CD4-positive, alpha-beta T cell treated with Interleukin-4 for 4 hours (primary cell): ENCODE results near the gene CPNE4.
"Not testable (repeated sequence)": the region's sequence is repeated elsewhere in the genome, so short reads cannot be mapped to it uniquely, and the experiment has no call there.

Experiments
- DNase-seq: peaks from one replicate; pipeline ENCODE4 v3.0.0-alpha.2; 2020

The CPNE4 gene

DNA sequence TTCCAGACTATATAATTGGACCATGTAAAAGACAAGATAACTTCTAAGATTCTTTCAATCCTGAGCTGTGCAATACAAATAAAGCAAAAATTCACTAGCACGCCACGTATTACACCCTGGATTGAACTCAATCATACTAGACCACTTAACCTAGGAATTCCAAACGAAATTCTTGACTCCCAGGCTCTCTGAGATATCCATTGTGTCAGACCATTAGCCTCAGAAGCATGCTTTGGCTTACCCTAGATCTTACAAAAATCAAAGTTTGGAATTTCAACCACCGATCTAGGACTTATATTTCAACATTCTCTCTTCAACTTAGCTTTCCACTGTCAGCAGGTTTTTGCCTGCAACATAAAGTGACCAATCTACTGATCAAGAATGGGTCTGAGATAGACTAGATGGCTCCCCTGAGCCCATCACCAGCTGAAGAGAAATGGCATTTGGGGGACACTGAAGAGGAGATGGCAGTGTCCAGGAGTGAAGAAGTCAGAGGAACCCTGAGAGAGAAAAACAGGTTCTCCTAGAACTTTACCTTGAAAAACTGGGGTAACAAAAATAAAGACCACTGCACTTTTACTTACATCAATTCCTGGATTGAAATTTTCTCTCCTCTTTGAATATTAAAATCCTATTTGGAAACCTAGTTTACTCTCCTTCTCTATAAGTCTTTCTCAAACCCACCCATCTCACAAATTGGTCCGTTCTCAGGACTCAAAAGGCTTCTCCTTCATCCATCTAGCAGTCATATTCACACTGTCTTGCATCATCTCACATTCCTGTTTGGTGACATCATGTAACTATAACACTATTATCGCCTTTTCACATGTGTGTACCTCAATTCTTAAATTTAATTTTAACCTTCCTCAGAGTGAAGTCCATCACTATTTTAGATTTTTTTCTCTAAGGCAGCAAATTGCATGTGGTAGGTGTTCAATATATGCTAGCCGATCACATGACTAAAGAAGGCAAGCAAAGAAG, 18.5 kb downstream of the CPNE4 start:
- DNase-seq: no peak

DNA sequence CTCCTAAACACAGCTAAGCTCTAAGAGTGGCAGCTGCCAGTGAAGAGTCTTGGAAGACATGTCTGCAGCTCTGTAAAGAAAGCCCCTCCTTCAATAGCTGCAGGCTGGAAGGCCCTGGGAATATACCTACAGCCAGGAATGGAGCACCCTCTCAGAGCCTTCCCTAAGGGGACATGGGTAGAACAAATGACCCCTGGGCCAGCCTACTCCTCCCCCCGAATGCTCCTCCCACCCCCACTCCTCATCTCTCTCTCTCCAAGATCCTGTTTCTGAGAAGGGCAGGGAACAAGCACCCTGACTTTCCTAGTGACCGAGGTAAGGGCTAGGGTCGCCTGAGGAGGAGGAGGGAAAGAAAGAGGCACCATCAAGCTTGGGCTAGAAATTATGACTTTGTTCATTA, 20.7 kb downstream of the CPNE4 start:
- DNase-seq: no peak

DNA sequence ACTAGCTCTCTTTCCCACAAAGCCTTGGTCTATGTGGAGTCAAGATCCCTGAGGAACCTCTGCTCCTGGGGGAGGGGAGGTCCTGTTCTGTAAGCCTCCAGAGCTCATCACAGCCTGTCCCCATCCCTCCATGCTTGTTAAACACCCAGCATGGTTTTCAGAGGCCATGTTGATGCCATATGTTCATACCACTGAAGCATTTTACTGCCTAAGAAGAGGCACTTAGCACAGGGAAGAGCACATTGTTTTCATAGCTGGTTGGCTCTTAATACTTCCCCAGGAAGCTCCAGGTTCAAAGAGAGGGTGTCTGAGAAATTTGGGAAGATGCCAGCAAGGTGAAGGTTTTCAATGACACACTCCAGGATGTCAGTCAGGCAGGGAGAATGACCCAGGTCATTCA, 25.6 kb downstream of the CPNE4 start:
- no peak for DNase-seq

DNA sequence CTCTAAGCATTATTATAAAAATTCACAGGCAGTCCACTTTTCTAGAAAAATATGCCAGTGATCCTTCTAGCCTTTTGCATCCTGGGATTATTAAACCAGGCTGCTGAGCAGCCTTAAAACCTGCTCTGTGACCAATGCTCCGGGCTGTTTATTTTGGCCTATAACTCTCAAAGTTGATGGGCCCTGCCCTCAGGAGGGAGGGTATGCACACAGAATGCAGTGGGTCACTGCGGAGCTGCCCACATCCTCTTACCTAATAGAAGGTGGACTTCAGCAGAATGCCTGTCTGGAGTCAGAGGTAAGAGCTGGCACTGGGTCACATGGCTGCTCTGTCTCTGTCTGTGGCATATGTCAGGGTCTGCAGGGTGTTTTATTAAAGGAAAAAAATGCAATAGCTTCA, 26.0 kb downstream of the CPNE4 start:
- DNase-seq: no peak

DNA sequence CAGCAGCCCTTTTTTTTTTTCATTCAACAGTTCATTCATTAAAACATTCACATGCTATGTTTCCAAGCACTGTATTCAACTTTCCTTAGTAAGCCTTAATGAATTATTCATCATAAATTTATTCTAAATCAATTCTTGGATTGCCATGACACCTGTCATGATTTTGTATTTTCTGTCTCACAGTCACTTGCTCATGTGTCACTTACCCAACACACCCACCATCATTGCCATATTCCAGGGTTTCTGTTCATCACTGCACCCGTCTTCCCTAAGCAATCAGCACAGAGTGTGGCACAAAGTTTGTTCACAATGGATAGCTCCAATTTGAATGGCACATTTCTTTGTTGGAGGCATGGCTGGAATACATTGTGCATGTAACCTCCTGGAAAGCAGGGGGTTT, 27.2 kb downstream of the CPNE4 start:
- no peak for DNase-seq

DNA sequence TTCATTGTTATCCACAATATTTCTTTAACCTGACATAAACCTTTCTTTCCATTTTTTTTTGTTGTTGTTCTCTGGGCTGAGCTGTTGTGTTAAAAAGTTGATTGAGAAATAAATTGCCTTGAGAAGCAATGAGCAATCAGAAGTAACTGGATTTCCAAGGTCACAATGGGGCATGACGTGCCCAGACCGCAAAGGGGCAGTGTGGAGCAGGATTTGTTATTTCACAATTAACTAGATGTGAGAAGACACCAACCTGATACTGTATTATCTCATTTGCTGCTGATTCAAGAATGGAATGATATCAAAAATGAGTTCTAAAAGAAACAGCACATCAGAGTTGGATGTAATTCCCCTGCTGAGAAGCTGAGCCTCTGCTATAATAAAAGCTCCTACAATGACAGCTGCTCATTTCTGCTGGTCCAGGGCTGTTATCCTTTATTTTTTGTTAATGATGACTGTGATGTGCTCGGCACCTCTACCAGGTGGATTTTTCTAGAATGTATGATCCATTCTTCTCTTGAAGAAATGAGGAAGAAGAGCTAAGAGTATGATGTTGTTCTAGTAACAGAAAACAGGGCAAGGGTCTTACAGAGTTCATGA, 28.1 kb downstream of the CPNE4 start:
- DNase-seq: no peak

DNA sequence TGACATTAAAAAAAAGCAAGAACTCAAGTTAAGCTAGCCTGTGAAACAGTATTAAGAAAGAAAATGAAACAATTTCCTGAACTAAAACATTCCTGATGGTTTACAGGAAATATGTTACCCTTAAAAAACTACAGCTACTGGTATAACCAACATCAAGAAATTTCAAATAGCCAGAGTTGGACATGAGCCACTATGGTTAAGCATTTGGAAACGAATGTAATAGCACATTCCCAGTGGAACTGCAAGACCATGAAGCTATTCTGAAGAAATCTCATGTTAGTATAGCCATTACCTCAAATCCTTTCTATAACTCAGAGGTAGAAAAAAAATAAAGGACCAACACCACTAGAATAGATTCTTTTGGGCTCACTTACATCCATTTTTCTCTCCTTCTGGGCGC, 30.2 kb downstream of the CPNE4 start:
- no peak for DNase-seq

DNA sequence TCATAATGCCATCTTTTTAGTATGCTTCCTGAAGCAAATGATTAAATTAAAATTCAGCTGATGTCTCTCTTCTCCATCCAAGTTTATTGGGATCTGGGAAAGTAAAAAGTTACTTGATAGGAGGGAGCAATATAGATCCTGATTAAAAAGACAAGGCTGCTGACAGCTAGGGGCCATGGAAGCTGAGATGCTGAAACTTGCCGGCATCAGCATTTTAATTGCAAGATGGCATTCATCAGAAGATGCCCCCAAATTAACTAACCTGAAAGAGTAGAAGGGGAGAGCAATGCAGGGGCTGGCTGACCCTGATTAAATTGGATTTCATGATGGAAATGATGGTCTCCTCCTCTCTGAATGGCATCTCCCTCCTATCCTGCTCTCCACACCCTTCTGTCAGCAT, 31.1 kb downstream of the CPNE4 start:
- DNase-seq: no peak

GRCh38 chr3:132001999-132002398, 32.8 kb downstream of the CPNE4 start:
- DNase-seq: no peak

DNA sequence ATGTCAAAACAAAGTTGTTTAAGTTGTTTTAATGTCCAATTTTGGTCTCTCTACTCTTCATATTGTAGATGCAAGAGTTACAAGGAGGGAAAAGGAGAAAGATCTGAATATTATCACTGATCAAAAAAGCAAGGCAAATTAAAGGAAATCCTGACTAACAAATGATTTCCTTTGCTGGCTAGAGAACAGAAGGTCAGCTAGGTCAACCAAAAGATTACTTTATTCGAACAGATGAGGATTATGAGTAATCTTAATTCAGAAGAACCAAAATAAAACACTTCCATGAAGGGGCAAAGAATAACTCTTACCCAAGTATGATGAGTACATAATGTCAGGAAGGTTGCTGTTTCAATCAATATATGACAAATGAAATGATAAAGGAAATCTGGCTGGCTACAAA, 33.8 kb downstream of the CPNE4 start:
- DNase-seq: no peak

- no peak for DNase-seq
Measured at GRCh38 chr3:131998027-131998426, 36.8 kb downstream of the CPNE4 start.

GRCh38 chr3:131995891-131996290, 38.9 kb downstream of the CPNE4 start:
- no peak for DNase-seq

GRCh38 chr3:131989318-131989717, 45.5 kb downstream of the CPNE4 start:
- no peak for DNase-seq

DNA sequence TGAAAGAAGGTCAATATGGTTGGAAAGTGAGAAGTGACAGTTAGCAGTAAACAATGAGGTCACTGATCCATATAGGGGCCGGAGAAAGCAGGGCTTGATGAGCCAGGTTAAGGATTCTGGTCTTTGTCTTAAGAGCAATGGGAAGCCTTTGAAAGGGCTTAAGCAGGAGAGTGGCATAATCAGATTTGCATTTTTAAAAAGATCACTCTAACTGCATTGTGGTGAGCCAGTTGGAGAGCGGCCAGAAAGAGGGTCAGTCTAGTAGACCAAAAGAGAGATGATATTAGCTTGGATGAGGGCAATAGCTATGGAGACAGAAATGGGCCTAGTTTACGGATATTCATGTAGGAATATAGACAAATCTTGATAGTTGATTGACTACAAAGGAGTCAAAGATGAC, 46.6 kb downstream of the CPNE4 start:
- DNase-seq: no peak

- no peak for DNase-seq
Measured at GRCh38 chr3:131983689-131984088, 51.1 kb downstream of the CPNE4 start.

DNA sequence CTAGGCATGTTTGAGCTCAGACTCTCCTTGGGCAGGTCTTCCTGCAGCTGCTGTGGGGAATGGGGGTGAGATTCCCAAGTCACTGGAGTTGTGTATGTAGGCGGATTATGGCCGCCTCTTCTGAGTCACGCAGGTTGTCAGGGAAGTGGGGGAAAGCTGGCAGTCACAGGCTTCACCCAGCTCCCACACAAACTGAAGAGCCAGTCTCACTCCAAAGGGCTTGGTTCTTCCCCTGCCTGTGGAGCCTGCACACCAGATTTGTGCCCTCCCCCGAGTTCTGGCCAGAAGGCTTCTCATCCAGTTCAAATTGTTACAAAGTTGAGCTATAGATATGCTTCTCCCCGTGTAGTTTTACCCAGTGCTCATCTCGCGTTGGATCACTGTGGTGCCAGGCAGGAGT, 53.5 kb downstream of the CPNE4 start:
- DNase-seq: no peak

DNA sequence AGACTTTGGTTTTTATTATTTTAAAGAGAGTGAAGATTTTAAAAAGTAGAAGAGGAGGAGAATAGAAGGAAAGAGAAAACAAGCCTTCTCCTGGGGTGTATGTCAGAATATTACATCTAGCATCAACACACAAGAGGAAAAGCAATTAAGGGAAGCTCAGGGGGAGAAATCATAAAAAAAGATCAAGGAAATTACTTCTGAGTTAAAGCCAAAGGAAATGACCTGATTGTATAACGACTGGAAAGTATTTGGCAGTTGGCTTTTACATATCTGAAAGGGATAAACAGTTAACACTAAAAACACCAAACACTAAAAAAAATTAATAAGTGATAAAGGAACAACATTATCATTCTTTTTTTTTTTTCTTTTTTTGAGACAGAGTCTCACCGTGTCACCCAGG, 58.4 kb downstream of the CPNE4 start:
- no peak for DNase-seq

DNA sequence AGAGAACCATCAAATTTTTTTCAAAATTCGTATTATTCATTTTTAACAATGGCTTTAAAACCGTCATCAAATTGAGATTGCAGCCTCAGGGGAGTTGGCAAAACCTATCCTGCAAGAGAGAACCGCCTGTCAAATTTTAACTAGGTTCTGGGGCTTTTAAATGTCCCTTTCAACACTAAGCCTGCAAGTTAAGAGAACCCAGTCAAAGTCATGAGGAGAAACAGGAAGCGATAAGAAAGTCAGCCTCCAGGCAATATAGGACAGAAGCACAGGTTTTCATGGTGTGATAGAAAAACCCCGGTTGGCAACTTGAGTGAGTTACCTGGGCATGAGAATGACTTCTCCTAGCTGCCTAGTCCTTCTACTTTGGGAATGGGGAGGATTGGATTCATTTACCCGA, 59.8 kb downstream of the CPNE4 start:
- DNase-seq: no peak

GRCh38 chr3:131973731-131974130, 61.1 kb downstream of the CPNE4 start:
- DNase-seq: no peak

DNA sequence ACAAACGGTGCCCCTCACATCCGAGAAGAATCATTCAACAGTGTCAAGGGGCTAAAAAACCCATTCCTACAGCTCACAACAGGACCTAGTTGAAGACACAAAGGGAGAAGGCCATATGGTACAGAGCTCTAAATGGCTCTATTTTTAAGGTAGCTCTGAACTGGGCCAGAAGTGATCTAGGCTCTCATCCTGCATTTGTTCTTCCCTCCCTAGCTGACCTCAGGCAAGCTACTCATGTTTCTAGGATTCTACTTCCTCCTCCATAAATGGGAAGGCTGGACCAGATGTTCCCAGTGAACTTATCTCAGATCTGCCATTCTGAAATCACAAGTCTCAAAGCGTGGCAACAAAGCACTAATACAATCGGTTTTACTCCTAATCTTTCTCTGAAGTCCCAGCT, 62.3 kb downstream of the CPNE4 start:
- DNase-seq: no peak

- no peak for DNase-seq
Measured at GRCh38 chr3:131972091-131972490, 62.7 kb downstream of the CPNE4 start.

GRCh38 chr3:131963442-131963841, 71.4 kb downstream of the CPNE4 start:
- DNase-seq: not testable (repeated sequence)

DNA sequence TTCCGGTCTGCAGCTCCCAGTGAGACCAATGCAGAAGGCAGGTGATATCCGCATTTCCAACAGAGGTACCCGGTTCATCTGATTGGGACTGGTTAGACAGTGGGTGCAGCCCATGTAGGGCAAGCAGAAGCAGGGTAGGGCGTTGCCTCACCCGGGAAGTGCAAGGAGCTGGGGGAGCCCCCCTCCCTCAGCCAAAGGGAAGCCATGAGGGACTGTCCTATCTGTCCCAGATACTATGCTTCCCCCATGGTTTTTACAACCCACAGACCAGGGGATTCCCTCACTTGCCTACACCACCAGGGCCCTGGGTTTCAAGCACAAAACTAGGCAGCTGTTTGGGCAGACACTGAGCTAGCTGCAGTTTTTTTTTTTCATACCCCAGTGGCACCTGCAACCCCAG, 71.8 kb downstream of the CPNE4 start:
- DNase-seq: no peak

DNA sequence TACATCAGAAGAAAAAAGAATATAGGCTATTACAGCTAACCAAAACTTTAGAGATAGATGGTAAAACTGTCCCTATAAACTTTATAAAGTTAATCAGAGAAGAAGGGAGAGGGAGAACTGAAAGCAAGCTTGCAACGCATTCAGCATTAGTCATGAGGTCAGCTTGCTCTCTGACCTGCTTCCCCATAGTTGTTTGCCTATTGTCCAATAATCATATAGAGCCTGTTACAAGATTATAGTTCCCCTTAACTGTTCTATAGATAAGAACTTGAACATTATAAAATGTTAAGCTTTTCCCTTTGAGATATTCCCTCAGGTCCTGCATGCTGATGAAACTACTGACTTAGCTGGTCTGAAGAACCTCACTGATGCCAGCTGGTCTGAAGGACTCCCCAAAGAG, 74.5 kb downstream of the CPNE4 start:
- DNase-seq: no peak

DNA sequence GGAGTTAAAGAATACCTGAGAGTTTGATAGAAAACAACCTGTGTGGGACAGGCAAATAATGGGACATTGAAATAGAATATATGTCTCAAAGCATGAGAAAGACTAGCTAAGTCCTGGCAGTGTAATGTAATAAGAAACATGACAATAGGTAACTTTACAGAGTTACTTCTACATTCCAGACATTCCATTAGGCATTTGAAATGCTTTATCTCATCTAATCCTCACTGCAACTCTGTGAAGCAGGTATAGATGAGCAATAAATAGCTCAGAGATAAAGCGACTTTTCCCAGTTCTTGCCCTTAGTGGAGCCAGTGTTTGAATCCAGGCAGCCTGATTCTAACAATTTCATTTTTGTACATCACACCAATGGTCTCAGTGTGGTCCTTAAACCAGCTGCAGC, 76.8 kb downstream of the CPNE4 start:
- DNase-seq: no peak
